PC-9 (cell line): ENCODE results near the gene EIF2S2. TPM values are rescaled to one million over a fixed set of nuclear protein-coding genes. Genes with fewer than 3 reads are reported as not detected.

Source experiments
- BruUV-seq: library from RNA; stranded (reverse); fragments of 400-500 nt; replicated peaks from 2 replicates; lab custom pipeline; 2021; lab: Mats Ljungman, UMichigan
- CTCF ChIA-PET: fragments of 300-600 bp; sonication (Branson Sonifier 250); formaldehyde crosslinking; loops from one replicate; lab custom pipeline; 2022; ENCODE audit warnings: antibody characterized with exemption; lab: Charles Lee
- POLR2A ChIA-PET: fragments of 300-600 bp; sonication (Branson Sonifier 250); formaldehyde crosslinking; loops from one replicate; lab custom pipeline; 2022; ENCODE audit warnings: antibody characterized with exemption; ENCODE audit not compliant: unreplicated experiment; lab: Charles Lee
- DNase-seq, 2 experiments: peaks; one replicate each; pipeline versions ENCODE4 v3.0.0 to v3.0.0-alpha.2; 2015 to 2022; ENCODE audit warnings: mixed read lengths in 1 of 2
- H2AFZ ChIP-seq: fragments of 200-600 bp; sonication (generic); 2 replicates; pipeline ENCODE4 v1.8.1; 2017; ENCODE audit warnings: antibody characterized with exemption
- H3F3A ChIP-seq: fragments of 200-600 bp; sonication (generic); 2 replicates; pipeline ENCODE4 v1.8.1; 2017; ENCODE audit warnings: antibody characterized with exemption, mild to moderate bottlenecking, low read depth; ENCODE audit not compliant: insufficient read depth
- H3K27ac ChIP-seq: fragments of 200-600 bp; sonication (generic); 2 replicates; pipeline ENCODE4 v1.6.1; 2016; ENCODE audit warnings: mixed run types
- H3K27me3 ChIP-seq: fragments of 200-600 bp; sonication (generic); 2 replicates; pipeline ENCODE4 v1.6.1; 2016; ENCODE audit warnings: low read depth, mixed run types; ENCODE audit not compliant: insufficient read depth
- H3K36me3 ChIP-seq: fragments of 200-600 bp; sonication (generic); 2 replicates; pipeline ENCODE4 v1.6.1; 2016; ENCODE audit warnings: low read depth, mixed run types
- H3K4me1 ChIP-seq: fragments of 200-600 bp; sonication (generic); replicated peaks from 2 replicates; pipeline ENCODE4 v1.6.1; 2016; ENCODE audit warnings: mixed run types; ENCODE audit not compliant: insufficient read depth
- H3K4me2 ChIP-seq: fragments of 200-600 bp; sonication (generic); 2 replicates; pipeline ENCODE4 v1.6.1; 2017; ENCODE audit warnings: mixed run types
- H3K4me3 ChIP-seq: fragments of 200-600 bp; sonication (generic); 2 replicates; pipeline ENCODE4 v1.6.1; 2016; ENCODE audit warnings: mixed run types
- H3K79me2 ChIP-seq: fragments of 200-600 bp; sonication (generic); 2 replicates; pipeline ENCODE4 v1.6.1; 2017; ENCODE audit warnings: low read depth, mixed run types
- H3K9me2 ChIP-seq: fragments of 200-600 bp; sonication (generic); 2 replicates; pipeline ENCODE4 v1.8.1; 2017; ENCODE audit warnings: mild to moderate bottlenecking; ENCODE audit not compliant: insufficient read depth
- H3K9me3 ChIP-seq: fragments of 200-600 bp; sonication (generic); 2 replicates; pipeline ENCODE4 v1.8.1; 2016; ENCODE audit warnings: low read depth; ENCODE audit not compliant: insufficient read depth
- H4K20me1 ChIP-seq: fragments of 200-600 bp; sonication (generic); 2 replicates; pipeline ENCODE4 v1.8.1; 2017; ENCODE audit not compliant: insufficient read depth
- EZH2 ChIP-seq: fragments of 200-600 bp; sonication (generic); IDR thresholded peaks from 2 replicates; pipeline ENCODE4 v1.8.0; 2017; ENCODE audit warnings: antibody characterized with exemption, low read depth
- intact Hi-C: fragments of 100-400 bp; cut with micrococcal nuclease; formaldehyde crosslinking; loops from one replicate; pipeline ENCODE4 v1.10.0; 2022; ENCODE audit not compliant: unreplicated experiment
- microRNA-seq: library from miRNA; unstranded; fragments of <30 nt; microRNA quantifications from one replicate; pipeline ENCODE4 v1.2.0, GENCODE V29; 2021; ENCODE audit warnings: borderline number of aligned reads, borderline replicate concordance
- total RNA-seq: library from RNA; stranded (reverse); gene quantifications from 2 replicates; pipeline ENCODE4 v1.2.3, GENCODE V29; 2021
- TF ChIP-seq, protein P1 (sequence below): fragments of 200-600 bp; sonication (generic); conservative IDR thresholded peaks from 2 replicates; pipeline ENCODE4 v1.6.1; 2017; ENCODE audit warnings: mixed run types, antibody characterized with exemption, mild to moderate bottlenecking, moderate library complexity

The EIF2S2 gene
- total RNA-seq, 1 experiment from 2014 or later = 162 TPM

DNA sequence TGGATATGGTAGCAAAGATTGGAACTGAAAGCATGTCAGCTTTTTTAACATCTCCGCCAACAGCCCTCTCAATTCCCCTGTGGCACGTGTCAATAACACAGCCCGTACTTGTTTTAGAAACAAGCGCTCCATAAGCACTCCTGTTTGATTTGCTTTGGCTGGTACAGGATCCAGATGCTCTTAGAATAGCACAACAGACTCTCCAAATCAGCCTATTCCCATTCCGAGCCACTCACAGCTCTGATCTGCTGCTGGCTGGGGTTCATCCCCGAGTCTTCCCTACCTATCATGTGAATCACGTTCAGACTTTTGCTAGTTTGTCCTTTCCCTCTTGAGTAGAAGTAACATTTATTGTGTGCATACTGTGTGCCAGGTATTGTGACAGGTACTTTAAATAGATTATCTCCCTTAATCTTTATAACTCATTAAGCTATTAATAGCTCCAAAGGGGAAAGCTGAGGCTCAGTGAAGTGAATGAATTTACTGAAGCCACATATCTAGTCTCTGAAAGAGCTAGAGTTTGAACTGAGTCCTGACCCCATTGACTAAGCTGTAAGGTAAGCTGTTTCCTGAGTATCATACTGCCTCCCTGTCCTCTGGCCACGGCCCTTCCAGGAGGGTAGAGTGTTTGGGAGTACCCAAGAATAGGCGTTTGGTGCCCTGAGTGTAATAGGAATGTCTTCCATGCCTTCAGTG is 71.6 kb downstream of the EIF2S2 start:
- TF ChIP-seq, protein P1, sequence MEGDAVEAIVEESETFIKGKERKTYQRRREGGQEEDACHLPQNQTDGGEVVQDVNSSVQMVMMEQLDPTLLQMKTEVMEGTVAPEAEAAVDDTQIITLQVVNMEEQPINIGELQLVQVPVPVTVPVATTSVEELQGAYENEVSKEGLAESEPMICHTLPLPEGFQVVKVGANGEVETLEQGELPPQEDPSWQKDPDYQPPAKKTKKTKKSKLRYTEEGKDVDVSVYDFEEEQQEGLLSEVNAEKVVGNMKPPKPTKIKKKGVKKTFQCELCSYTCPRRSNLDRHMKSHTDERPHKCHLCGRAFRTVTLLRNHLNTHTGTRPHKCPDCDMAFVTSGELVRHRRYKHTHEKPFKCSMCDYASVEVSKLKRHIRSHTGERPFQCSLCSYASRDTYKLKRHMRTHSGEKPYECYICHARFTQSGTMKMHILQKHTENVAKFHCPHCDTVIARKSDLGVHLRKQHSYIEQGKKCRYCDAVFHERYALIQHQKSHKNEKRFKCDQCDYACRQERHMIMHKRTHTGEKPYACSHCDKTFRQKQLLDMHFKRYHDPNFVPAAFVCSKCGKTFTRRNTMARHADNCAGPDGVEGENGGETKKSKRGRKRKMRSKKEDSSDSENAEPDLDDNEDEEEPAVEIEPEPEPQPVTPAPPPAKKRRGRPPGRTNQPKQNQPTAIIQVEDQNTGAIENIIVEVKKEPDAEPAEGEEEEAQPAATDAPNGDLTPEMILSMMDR = no peak
- TF ChIP-seq EZH2 = no peak
- DNase-seq = no peak
- H3K4me1 ChIP-seq = no peaks in the 10 kb centered on the region
- ChIA-PET CTCF (no interaction called here), POLR2A (no interaction called here)
- H3K9me2 ChIP-seq = no peaks in the 10 kb centered on the region
- no peak overlapping the region for H3K4me3 ChIP-seq
- H2AFZ ChIP-seq = no peak overlapping the region
- no peaks in the 10 kb centered on the region for H3K27me3 ChIP-seq
- BruUV-seq = no TSS peak
- no peak overlapping the region for H3K4me2 ChIP-seq
- peaks cover 26% of the 10 kb centered on the region for H4K20me1 ChIP-seq
- intact Hi-C loops = no loop called here
- H3K79me2 ChIP-seq = peaks cover 70% of the 10 kb centered on the region
- H3K27ac ChIP-seq = no peak overlapping the region
- no peaks in the 10 kb centered on the region for H3K36me3 ChIP-seq
- no peaks in the 10 kb centered on the region for H3F3A ChIP-seq
- H3K9me3 ChIP-seq = no peaks in the 10 kb centered on the region

Small RNA genes within 50 kb of the gene (microRNA-seq; reads per million reads assigned to microRNA genes)
- gene MIR4755 = not detected

Other genes starting within 250 kb of the EIF2S2 start
- 214 and 219 TPM in 2 replicates for gene RALY, start 118.3 kb downstream of the EIF2S2 start, total RNA-seq
- gene ASIP, start 129.2 kb upstream of the EIF2S2 start, total RNA-seq = not detected in 2 replicates
- gene AHCY, start 191.1 kb upstream of the EIF2S2 start, total RNA-seq = 247 and 273 TPM in 2 replicates